Anterior cingulate cortex (tissue), 58 donors: ENCODE results near the gene SIPA1L3.
A peak's percentile ranks its signal among the peaks of the same experiment; 100 is the strongest.
"Not testable (repeated sequence)": the region's sequence is repeated elsewhere in the genome, so short reads cannot be mapped to it uniquely, and the experiment has no call there.

ENCODE experiments used
- DNase-seq, 58 donors: peaks; one replicate each; lab custom pipeline; 2025; lab: John Stamatoyannopoulos, UW

The SIPA1L3 gene, protein sequence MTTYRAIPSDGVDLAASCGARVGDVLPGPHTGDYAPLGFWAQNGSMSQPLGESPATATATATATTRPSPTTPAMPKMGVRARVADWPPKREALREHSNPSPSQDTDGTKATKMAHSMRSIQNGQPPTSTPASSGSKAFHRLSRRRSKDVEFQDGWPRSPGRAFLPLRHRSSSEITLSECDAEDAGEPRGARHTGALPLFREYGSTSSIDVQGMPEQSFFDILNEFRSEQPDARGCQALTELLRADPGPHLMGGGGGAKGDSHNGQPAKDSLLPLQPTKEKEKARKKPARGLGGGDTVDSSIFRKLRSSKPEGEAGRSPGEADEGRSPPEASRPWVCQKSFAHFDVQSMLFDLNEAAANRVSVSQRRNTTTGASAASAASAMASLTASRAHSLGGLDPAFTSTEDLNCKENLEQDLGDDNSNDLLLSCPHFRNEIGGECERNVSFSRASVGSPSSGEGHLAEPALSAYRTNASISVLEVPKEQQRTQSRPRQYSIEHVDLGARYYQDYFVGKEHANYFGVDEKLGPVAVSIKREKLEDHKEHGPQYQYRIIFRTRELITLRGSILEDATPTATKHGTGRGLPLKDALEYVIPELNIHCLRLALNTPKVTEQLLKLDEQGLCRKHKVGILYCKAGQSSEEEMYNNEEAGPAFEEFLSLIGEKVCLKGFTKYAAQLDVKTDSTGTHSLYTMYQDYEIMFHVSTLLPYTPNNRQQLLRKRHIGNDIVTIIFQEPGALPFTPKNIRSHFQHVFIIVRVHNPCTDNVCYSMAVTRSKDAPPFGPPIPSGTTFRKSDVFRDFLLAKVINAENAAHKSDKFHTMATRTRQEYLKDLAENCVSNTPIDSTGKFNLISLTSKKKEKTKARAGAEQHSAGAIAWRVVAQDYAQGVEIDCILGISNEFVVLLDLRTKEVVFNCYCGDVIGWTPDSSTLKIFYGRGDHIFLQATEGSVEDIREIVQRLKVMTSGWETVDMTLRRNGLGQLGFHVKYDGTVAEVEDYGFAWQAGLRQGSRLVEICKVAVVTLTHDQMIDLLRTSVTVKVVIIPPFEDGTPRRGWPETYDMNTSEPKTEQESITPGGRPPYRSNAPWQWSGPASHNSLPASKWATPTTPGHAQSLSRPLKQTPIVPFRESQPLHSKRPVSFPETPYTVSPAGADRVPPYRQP (N-terminal part only)

DNA sequence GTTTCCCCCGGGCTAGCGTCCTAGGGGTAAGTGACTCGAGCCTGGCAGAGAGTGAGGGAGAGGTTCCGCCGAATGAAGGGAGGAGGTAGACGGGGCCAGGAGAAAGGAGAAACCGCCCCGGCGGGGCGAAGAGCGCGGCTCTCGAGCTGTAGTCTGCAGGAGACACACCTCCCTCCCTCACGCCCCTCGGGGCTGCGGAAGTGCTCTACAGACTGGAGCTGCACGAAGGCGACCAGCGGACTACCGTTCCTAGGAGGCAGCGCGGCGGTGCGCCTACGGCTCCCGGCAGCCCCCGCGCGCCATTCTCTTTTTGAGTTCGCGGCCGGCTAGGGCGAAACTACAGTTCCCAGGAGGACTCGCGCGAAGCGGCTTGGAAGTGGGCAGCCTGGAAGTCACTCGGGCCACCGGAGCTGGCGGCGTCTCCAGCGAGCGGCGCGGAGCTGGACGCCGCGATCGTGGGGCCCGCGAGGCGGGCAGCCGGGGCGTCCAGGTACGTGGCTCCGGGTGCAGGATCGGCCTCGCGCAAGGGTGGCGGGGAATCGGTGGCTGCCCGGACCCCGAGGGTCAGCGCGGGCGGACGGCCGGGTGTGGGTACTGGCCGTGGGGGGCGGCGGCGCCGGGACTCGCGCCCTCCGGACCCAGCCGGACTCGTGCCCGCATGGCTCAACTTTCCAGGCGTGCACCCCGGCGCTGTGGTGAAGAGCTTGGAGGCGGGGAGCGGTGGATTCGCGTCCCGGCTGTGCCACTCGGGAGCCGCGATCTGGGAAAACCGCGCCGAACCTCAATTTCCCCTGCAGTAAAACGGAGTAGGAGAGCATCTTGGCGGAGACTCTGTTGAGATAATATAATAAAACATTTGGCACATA, at the start of gene SIPA1L3:
SIPA1L3 (plus strand) TSS at position 340 of the 866 bp plus-strand sequence. CDS start 174,358 bp downstream, outside the sequence.
- DNase-seq, result peak; percentile 61 to 98 (median 93)

DNA sequence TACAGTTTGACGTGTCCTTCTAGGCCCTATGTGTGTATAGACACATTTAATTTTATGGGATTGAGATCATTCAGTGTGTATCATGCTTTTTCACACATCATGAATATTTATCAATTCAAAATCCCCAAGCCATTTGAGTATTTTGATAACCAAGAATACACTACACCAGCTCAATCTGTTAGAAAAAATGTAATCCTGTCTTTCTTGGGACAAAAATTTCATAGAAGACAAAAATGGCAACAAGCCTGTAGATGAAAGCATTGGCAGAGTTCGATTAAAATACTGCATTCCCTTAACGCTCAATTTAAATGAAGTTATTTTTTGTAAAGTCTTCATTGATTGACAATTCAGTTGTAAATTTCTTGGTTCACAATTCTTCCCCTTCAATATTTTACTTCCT, 42.5 kb upstream of the SIPA1L3 start:
- DNase-seq, result no peak

DNA sequence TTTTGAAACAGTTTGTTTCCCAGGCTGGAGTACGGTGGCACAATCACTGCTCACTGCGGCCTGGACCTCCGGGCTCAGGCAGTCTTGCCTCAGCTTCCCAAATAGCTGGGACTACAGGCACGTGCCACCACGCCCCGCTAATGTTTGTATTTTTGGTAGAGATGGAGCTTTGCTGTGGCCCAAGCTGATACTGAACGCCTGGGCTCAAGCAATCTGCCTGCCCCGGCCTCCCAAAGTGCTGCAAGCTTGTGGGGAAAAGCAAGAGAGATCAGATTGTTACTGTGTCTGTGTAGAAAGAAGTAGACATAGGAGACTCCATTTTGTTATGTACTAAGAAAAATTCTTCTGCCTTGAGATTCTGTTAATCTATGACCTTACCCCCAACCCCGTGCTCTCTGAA, 41.1 kb upstream of the SIPA1L3 start:
- not testable (repeated sequence) for DNase-seq

DNA sequence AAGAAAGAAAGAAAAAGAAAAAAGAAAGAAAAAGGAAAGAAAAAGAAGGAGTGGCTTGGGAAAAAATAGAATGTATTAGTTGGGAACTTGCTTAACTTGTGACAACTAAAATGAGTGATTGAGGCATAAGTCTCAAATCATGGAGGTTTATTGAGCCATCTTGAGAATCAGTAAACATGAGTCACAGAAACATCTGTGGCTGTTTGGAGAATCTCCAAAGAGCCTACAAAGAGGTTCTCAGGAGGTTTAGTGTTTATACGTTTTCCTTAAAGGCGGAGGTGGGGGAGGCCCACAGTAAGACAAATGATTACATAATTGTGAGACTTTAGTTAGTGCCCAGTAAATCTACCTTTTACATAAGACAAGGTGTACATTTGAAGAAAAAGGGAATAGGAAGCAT, 39.2 kb upstream of the SIPA1L3 start:
- DNase-seq, result no peak

DNA sequence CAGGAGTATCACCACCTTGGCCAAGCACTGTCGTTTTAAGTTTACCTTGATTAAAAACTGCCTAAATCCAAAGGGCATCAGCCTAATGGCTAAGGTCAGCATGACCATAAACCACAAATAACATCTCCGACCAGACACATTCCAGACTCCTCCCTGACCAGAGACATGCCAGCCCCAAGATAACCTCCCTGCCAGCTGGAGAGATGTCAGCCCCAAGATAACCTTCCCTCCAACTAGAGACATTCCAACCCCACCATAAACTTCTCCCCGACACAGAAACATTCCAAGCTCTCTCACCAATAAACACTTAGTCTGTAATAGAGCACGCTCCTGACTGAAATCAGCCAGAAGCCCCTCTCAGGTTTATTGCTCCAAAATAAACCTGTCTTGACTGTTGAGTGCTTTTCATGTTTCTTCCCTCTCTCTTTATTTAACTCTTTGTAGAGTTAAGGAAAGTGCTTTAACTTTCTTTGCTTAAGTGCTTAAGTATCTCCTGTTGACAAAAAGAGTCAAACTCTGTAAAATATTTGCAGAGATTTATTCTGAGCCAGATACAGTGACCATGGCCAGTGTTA, 37.2 kb upstream of the SIPA1L3 start:
- no peak for DNase-seq

DNA sequence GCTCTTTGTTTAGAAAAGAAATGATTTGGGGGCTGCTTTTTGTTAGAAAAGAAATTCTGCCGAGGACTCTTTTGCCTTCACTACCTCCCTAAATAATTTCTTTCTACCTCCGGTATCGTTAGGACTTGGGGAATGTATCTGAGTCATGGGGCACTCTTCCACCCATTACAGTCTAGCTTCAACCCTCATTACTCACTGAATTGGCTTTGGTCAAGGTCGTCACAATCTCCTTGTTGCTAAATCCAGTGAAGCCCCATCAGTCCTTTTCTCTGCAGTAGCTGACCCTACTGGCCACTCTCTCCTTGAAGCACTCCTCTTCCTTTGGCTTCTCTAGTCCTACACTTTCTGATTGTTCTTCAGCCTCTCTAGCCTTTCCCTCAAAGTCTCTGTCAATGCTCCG, 34.6 kb upstream of the SIPA1L3 start:
- no peak for DNase-seq

DNA sequence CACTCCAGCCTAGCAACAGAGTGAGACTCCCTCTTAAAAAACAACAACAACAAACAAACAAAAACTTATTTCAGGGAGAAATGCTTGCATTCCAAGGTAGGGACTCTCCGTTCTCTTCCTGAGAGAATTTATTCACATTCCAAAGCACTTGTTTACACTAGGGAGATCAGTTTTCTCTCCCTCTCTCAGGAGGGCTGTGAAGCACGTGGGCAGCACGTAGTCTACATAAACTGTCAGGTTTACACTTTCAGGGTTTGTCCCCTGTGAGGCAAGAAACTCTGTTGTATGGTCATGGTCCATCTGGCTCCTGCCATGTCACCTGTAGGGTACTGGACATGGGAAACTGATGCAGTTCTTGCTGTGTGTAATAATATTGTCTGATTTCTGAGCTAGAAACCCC, 32.2 kb upstream of the SIPA1L3 start:
- no peak for DNase-seq

DNA sequence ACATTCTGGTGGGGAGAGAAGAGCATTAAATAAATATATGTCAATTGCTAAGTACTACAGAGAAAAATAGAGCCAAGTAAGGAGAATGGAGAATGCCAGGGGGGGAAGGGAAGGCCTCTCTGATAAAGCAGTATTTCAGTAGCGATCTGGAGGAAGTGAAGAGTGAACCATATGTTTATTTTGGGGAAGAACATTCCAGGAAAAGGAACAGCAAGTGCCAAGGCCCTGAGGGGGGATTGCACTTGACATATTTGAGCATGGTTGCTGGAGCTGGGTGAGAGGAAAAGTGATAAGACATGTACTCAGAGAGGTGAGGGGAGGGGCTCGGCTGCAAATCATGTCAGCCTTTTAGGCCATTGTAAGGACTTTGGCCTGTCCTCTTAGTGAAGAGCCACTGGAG, 31.0 kb upstream of the SIPA1L3 start:
- no peak for DNase-seq

DNA sequence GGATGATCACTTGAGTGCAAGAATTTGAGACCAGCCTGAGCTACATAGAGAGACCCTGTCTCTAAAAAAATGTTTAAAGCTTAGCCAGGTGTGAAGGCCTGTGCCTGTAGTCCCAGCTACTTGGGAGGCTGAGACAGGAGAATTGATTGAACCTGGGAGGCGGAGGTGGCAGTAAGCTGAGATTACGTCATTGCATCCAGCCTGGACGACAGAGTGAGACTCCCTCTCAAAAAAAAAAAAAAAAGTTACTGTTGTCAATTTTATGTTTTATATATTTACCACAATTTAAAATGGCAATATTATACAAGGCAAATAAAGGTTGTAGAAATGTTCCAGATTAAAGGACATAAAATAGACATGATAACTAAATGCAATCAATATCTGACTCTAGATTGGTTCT, 29.9 kb upstream of the SIPA1L3 start:
- no peak for DNase-seq

DNA sequence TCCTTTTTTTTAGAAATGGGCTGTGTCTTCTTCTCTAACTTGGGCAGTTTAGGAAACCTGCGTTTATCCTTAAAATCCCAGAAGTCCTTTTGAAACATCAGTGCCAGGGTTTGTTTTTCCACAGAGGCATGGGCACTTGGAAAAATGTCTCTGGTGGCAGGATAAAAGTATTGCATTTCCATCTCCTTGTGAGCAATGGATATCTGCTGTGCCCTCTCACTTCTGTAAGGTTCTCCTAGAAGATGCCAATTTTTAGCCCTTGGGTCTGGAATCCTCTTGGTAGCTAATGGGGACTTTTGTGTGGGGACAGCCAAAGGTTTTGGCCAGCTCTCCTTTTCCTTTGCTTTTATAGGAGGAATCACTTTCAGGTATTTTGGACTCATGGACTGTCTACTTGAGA, 21.6 kb upstream of the SIPA1L3 start:
- DNase-seq, result no peak

DNA sequence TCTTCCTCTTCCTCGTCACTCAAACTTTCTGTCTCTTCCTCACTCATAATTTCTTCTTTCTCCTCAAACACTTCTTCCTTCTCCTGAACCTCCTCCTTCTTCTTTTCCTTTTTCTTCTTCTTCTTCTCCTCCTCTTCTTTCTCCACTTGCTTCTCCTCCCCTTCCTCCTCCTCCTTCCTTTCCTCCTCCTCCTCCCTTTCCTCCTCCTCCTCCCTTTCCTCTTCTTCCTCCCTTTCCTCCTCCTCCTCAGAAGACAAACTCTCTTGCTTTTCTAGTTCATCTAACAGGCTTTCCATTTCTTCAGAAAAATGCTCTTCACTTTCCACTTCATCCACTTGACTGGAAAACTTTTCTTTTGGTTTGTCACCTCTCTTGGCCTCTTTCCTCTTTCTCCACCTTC, 20.4 kb upstream of the SIPA1L3 start:
- no peak for DNase-seq

DNA sequence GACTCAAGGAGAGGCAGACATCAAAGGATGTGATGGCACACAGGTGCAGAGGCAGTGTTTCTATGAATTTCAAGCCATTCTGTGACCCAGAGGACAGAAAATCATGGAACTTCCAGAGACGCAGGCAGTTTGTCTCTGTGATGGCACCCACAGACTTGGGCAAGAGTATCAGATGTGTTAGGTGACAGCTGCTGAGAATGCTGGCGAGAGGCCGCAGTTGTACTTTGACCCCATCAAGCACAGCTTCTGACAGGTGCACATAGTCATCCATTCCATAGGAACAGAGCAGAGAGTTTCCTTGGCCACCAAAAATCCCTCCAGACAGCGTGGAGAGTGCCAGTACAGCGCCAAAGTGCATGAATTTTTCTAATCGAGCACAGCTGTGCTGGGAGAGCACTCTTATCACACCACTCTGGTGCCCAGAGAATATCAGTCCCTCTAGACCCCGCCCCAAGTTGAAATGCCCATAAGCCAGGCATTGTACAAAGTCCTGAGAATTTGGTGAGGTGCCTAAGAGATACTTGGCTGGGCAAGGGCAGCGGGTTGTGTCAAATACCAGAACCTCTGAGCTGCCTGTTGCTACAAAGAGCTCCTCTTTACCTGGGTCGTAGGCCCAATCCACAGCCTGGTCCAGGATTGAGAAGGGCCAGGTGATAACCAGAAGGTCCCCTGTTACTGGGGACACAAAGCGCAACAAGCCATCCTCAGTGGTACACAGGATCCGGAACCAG, 13.0 kb upstream of the SIPA1L3 start:
- DNase-seq, result no peak

DNA sequence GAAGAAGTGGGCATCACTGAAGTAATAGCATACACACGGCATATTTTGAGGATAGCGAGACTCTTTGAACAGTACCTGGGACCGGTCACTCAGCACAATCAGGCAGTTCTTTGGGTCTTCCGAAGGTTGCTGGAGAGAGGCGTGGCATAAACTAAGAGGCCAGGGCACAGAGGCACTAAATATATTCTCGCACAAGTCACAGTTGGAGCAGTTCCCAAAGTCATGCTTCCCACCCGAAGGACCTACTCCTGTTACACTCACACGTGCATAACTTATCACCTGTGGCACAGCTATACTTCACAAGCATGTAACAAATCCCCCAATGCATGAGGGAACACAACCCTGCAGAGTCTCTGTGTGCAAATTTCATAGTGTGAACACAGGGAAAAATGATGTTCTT, 10.8 kb upstream of the SIPA1L3 start:
- no peak for DNase-seq

DNA sequence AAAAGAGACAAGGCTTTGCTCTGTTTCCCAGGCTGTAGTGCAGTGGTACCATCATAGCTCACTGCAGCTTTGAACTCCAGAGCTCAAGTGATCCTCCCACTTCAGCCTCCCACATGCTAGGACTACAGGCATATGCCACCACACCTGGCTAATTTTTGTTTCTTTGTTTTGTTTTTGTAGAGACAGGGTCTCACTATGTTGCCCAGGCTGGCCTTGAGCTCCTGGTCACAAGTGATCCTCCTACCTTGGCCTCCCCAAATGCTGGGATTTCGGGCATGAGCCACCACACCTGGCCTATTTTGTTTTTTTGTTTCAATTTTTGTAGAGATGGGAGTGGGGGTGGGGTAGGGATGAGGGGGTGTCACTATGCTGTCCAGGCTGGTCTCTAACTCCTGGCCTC, 7.6 kb upstream of the SIPA1L3 start:
- no peak for DNase-seq

DNA sequence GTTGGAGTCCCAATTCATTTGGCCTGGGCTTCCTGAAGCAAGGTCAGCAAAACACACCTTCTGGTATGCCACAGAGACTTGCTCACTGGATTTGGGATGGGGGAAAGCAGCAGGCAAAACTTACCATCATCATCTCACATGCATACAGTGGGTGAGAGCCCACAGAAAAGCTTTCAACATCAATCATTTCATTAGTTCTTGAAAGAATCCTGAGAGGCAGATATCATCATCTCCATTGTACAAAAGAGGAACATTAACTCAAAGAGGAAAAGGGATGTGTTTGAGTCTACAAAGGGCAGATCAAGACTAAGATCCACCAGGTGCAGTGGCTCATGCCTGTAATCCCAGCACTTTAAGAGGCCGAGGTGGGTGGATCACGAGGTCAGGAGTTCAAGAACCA, 7.0 kb upstream of the SIPA1L3 start:
- DNase-seq, result no peak

DNA sequence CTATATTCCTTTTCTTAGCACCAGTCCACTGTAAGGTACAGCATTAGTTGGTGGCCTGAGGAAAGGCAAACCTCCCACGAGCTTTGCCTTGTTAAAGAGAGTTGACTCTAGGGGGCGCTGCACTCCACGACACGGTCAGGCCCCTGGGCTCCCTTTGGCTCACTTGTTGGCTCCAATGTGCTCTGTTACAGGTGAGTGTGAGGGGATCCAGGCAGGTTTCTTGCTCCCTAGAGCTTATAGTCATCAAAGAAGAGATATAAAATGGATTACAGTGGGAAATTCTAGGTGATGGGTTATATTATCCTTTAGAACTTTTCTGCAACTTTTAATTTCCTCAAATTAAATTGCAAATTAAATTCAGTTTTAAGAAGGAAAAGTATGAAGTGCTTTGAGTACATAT, 4.3 kb upstream of the SIPA1L3 start:
- DNase-seq, result peak in 55 of 58 donors; percentile 8 to 85 (median 53)

DNA sequence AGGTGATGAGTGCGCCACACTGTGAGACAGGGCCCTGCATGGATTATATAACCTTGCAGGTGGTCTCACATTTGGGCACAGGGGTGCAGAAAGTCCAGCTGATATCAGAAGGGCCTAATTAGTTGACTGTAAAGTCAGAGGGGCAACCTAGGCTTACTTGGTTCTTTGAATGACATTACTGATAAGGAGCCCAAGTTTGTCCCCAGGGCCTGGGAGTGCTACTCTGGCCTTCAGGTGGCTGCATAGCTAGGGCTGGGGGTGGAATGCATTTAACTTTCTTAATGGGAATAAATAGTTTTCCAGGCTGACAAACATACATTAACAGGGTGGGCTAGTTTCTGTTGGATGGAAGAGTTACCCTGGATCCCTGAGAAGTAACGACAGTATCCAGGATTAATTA, 3.9 kb upstream of the SIPA1L3 start:
- no peak for DNase-seq

DNA sequence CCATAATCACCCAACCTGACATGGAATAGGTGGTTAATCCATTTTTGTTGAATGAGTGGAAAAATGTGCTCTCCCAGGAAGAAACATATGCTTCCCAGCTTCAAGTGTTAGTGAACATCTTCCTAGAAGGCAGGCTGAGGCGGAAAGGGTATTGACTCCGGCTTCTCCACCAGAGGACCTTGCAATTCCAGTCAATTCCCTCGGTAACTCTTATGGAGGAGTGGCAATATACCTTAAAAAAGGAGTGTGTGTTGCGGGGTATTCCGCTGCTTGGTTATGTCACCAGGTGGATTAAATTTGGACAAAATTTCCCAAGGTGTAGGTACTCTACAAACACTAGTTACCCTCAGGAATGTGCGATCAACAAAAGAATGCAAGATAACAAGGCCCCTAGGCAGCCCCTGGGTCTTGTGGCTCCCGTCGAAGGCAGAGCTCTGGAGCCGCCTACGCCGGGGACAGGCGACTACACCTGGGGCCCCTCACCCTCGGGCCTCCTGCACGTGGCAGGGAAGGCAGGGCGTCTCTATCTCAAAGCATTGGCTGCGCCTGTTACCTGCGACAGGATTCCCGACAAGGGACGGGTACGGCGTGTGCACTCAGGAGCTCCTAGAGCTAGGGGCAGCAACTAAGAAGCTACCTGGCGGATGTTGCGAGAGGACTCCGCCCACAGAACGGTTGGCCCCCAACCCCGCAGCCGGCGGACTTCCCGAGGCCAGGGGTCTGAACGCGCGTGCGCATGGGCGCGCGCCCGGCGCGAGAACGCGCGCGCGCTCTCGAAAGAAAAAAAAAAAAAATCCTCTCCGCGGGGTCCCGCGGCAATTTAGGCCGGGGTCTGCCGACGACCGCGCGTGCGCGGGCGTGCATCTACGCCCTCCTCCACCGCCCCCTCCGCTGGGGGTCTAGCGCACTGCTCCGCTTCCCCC, 801 bp upstream of the SIPA1L3 start, which contains the start of gene WDR87:
WDR87 (minus strand) TSS at position 649 of the 923 bp plus-strand sequence. CDS start 8,355 bp downstream, outside the sequence.
- peak in 26 of 58 donors; percentile 0 to 59 (median 34) for DNase-seq
